Neural cell (in vitro differentiated cells): ENCODE data around the gene TMEM11. TPM values are rescaled to one million over a fixed set of nuclear protein-coding genes. Genes with fewer than 3 reads are reported as not detected.

Source experiments
- H2AFZ ChIP-seq: fragments of 200-600, 300-800 bp; sonication (generic), shearing (Covaris generic); 2 replicates; pipeline ENCODE4 v1.6.0; 2014; ENCODE audit warnings: low read depth, mild to moderate bottlenecking, antibody characterized with exemption, low read length, moderate library complexity
- H3F3A ChIP-seq: fragments of 200-600 bp; shearing (Covaris generic); 2 replicates; pipeline ENCODE4 v1.6.1; 2016; ENCODE audit warnings: mild to moderate bottlenecking, moderate library complexity, mixed read lengths, antibody characterized with exemption, low read length; ENCODE audit not compliant: insufficient read depth, poor library complexity, severe bottlenecking
- H3K27ac ChIP-seq: fragments of 200-600, 300-800 bp; sonication (generic), shearing (Covaris generic); 2 replicates; pipeline ENCODE4 v1.5.1; 2014; ENCODE audit warnings: mild to moderate bottlenecking, low read length, moderate library complexity
- H3K27me3 ChIP-seq: fragments of 300-800, 200-600 bp; sonication (generic), shearing (Covaris generic); 2 replicates; pipeline ENCODE4 v1.6.0; 2014; ENCODE audit warnings: mild to moderate bottlenecking, low read depth, low read length, moderate library complexity; ENCODE audit not compliant: insufficient read depth
- H3K36me3 ChIP-seq: fragments of 300-800, 200-600 bp; sonication (generic), shearing (Covaris generic); 2 replicates; pipeline ENCODE4 v1.5.1; 2014; ENCODE audit warnings: mild to moderate bottlenecking, antibody characterized with exemption, low read length, moderate library complexity; ENCODE audit not compliant: insufficient read depth
- H3K4me2 ChIP-seq: fragments of 300-800, 200-600 bp; sonication (generic), shearing (Covaris generic); 2 replicates; pipeline ENCODE4 v1.6.0; 2014; ENCODE audit warnings: mild to moderate bottlenecking, low read length
- H3K4me3 ChIP-seq: fragments of 300-800, 200-600 bp; sonication (generic), shearing (Covaris generic); 2 replicates; pipeline ENCODE4 v1.5.1; 2014; ENCODE audit warnings: mild to moderate bottlenecking, low read length, moderate library complexity
- H3K79me2 ChIP-seq: fragments of 200-600 bp; shearing (Covaris generic); replicated peaks from 2 replicates; pipeline ENCODE4 v1.6.0; 2014; ENCODE audit warnings: mild to moderate bottlenecking, low read length, moderate library complexity; ENCODE audit not compliant: insufficient read depth
- H3K9ac ChIP-seq: fragments of 300-800, 200-600 bp; sonication (generic), shearing (Covaris generic); 2 replicates; pipeline ENCODE4 v1.6.1; 2016; ENCODE audit warnings: mild to moderate bottlenecking, low read length, mixed read lengths
- H3K9me2 ChIP-seq: fragments of 200-600 bp; shearing (Covaris generic); 2 replicates; pipeline ENCODE4 v1.6.1; 2016; ENCODE audit warnings: mild to moderate bottlenecking, low read length, mixed read lengths; ENCODE audit not compliant: insufficient read depth
- H3K9me3 ChIP-seq: fragments of 200-600, 300-800 bp; sonication (generic), shearing (Covaris generic); 2 replicates; pipeline ENCODE4 v1.6.1; 2016; ENCODE audit warnings: mild to moderate bottlenecking, mixed run types, low read length, moderate library complexity, mixed read lengths
- H4K20me1 ChIP-seq: fragments of 200-600 bp; shearing (Covaris generic); 2 replicates; pipeline ENCODE4 v1.6.1; 2016; ENCODE audit warnings: mild to moderate bottlenecking, mixed run types; ENCODE audit not compliant: insufficient read depth
- EP300 ChIP-seq: fragments of 450-650 bp; conservative IDR thresholded peaks from 2 replicates; pipeline ENCODE4 v1.6.1; 2014; ENCODE audit warnings: antibody characterized with exemption, mild to moderate bottlenecking, moderate library complexity; ENCODE audit not compliant: poor library complexity, severe bottlenecking
- EZH2 ChIP-seq: fragments of 200-600, 300-800 bp; shearing (Covaris generic), sonication (generic); IDR thresholded peaks from 2 replicates; pipeline ENCODE4 v1.6.1; 2014; ENCODE audit warnings: antibody characterized with exemption, low read length, borderline replicate concordance, mild to moderate bottlenecking; ENCODE audit not compliant: insufficient read depth, poor library complexity, severe bottlenecking
- MXI1 ChIP-seq: fragments of 450-650 bp; conservative IDR thresholded peaks from 2 replicates; pipeline ENCODE4 v1.6.1; 2014; ENCODE audit warnings: antibody characterized with exemption, mild to moderate bottlenecking; ENCODE audit not compliant: poor library complexity, severe bottlenecking
- POLR2AphosphoS5 ChIP-seq: IDR thresholded peaks from 2 replicates; pipeline ENCODE4 v1.6.1; 2012
- RAD21 ChIP-seq: fragments of 450-650 bp; conservative IDR thresholded peaks from 2 replicates; pipeline ENCODE4 v1.6.1; 2014; ENCODE audit warnings: antibody characterized with exemption, mild to moderate bottlenecking, moderate library complexity
- REST ChIP-seq: IDR thresholded peaks from 2 replicates; pipeline ENCODE4 v1.6.1; 2012; ENCODE audit warnings: borderline replicate concordance
- SMC3 ChIP-seq: fragments of 450-650 bp; conservative IDR thresholded peaks from 2 replicates; pipeline ENCODE4 v1.6.1; 2014; ENCODE audit warnings: antibody characterized with exemption, mild to moderate bottlenecking, moderate library complexity; ENCODE audit not compliant: poor library complexity
- TAF1 ChIP-seq: IDR thresholded peaks from 2 replicates; pipeline ENCODE4 v1.6.1; 2012; ENCODE audit warnings: low read depth
- polyA plus RNA-seq: library from polyadenylated mRNA; depleted of rRNA; stranded (reverse); fragments of >200 nt; gene quantifications from 2 replicates; pipeline ENCODE4 v1.2.3, GENCODE V29; 2014
- TF ChIP-seq, protein P1 (sequence below): fragments of 450-650 bp; IDR thresholded peaks from 2 replicates; pipeline ENCODE4 v1.5.1; 2014; ENCODE audit warnings: antibody characterized with exemption, mild to moderate bottlenecking, moderate library complexity; ENCODE audit not compliant: poor library complexity, severe bottlenecking

The TMEM11 gene
- polyA plus RNA-seq, 1 donor from 2014 or later, result 24.6 TPM

DNA sequence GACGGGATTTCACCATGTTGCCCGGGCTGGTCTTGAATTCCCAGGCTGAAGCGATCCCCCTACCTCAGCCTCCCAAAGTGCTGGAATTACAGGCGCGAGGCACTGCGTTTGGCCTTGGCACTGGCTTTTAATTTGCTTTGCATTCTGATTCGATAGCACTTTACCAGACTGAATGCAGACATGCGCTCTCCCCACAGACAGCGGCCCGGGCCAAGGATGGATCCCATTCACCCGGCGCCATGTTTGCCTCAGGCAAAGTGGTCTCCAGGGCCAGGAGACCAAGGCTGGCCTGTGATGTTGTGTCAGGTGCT, 45.5 kb downstream of the TMEM11 start:
- Histone ChIP-seq H3K4me2 (no peak overlapping the region), H3K27ac (no peak overlapping the region), H2AFZ (no peak overlapping the region), H3K36me3 (no peaks in the 10 kb centered on the region), H3K79me2 (no peaks in the 10 kb centered on the region), H3K9ac (no peak overlapping the region), H3F3A (no peaks in the 10 kb centered on the region), H3K4me3 (no peak overlapping the region), H3K9me3 (no peaks in the 10 kb centered on the region), H4K20me1 (no peaks in the 10 kb centered on the region), H3K27me3 (no peaks in the 10 kb centered on the region), H3K9me2 (no peaks in the 10 kb centered on the region)
- no peak for TF ChIP-seq MXI1
- no peak for TF ChIP-seq EP300
- TF ChIP-seq, protein P1, sequence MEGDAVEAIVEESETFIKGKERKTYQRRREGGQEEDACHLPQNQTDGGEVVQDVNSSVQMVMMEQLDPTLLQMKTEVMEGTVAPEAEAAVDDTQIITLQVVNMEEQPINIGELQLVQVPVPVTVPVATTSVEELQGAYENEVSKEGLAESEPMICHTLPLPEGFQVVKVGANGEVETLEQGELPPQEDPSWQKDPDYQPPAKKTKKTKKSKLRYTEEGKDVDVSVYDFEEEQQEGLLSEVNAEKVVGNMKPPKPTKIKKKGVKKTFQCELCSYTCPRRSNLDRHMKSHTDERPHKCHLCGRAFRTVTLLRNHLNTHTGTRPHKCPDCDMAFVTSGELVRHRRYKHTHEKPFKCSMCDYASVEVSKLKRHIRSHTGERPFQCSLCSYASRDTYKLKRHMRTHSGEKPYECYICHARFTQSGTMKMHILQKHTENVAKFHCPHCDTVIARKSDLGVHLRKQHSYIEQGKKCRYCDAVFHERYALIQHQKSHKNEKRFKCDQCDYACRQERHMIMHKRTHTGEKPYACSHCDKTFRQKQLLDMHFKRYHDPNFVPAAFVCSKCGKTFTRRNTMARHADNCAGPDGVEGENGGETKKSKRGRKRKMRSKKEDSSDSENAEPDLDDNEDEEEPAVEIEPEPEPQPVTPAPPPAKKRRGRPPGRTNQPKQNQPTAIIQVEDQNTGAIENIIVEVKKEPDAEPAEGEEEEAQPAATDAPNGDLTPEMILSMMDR, result no peak
- no peak for TF ChIP-seq TAF1
- TF ChIP-seq SMC3, result no peak
- no peak for TF ChIP-seq RAD21
- no peak for TF ChIP-seq POLR2AphosphoS5
- TF ChIP-seq EZH2, result no peak
- no peak for TF ChIP-seq REST

DNA sequence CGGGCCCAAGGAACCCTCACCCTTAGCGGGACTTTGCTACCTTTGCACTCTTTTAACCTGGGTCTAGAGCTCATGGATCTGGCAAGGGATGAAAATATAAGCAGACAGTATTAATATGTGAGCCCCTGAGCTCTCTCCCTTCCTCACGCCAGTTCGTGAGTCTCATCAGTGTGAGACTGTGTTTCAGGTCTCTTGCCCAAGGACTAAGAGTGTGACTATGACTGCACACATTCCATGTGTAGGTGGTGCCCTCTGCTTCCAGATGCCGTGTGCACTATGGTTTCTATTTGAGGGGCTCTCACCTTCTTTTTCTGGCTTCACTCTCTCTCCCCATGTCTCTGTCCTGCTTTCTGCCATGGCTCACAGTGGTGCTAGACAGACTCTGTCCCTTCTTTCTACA, 46.7 kb downstream of the TMEM11 start:
- no peaks in the 10 kb centered on the region for H3F3A ChIP-seq

More for the DNA sequence above, 46.7 kb downstream of the TMEM11 start:
- Histone ChIP-seq H3K9ac (no peak overlapping the region), H3K4me2 (no peak overlapping the region), H4K20me1 (no peaks in the 10 kb centered on the region), H3K9me3 (no peaks in the 10 kb centered on the region), H3K27ac (no peak overlapping the region), H3K27me3 (no peaks in the 10 kb centered on the region), H3K4me3 (no peak overlapping the region), H3K36me3 (no peaks in the 10 kb centered on the region), H2AFZ (no peak overlapping the region), H3K79me2 (no peaks in the 10 kb centered on the region), H3K9me2 (no peaks in the 10 kb centered on the region)
- TF ChIP-seq EP300, result no peak
- no peak for TF ChIP-seq EZH2
- TF ChIP-seq MXI1, result no peak
- TF ChIP-seq, protein P1, result no peak
- no peak for TF ChIP-seq RAD21
- no peak for TF ChIP-seq SMC3
- no peak for TF ChIP-seq POLR2AphosphoS5
- TF ChIP-seq TAF1, result no peak
